Loucy (cell line): ENCODE data around the gene MBD2.

ENCODE experiments used
- H2AFZ ChIP-seq: fragments of 200-600 bp; sonication (generic); 2 replicates; pipeline ENCODE4 v1.6.0; 2016; ENCODE audit warnings: antibody characterized with exemption, mild to moderate bottlenecking, low read length, moderate library complexity
- H3F3A ChIP-seq: fragments of 200-600 bp; 2 replicates; pipeline ENCODE4 v1.6.0; 2016; ENCODE audit warnings: antibody characterized with exemption, low read depth, mild to moderate bottlenecking
- H3K27me3 ChIP-seq: fragments of 200-600 bp; sonication (generic); 2 replicates; pipeline ENCODE4 v1.6.1; 2014; ENCODE audit warnings: low read length, mild to moderate bottlenecking; ENCODE audit not compliant: insufficient read depth, poor library complexity, severe bottlenecking
- H3K36me3 ChIP-seq: fragments of 200-600 bp; sonication (generic); 2 replicates; pipeline ENCODE4 v1.6.1; 2016; ENCODE audit warnings: low read length; ENCODE audit not compliant: insufficient read depth
- H3K4me1 ChIP-seq: fragments of 200-600 bp; sonication (generic); 2 replicates; pipeline ENCODE4 v1.5.1; 2014; ENCODE audit warnings: low read length, mild to moderate bottlenecking; ENCODE audit not compliant: insufficient read depth, poor library complexity, severe bottlenecking
- H3K4me2 ChIP-seq: fragments of 200-600 bp; sonication (generic); 2 replicates; pipeline ENCODE4 v1.6.0; 2014; ENCODE audit warnings: antibody characterized with exemption, low read length, low read depth, mild to moderate bottlenecking; ENCODE audit not compliant: poor library complexity, severe bottlenecking
- H3K4me3 ChIP-seq: fragments of 200-600 bp; sonication (generic); 2 replicates; pipeline ENCODE4 v1.5.1; 2014; ENCODE audit warnings: low read length, mild to moderate bottlenecking, mixed read lengths; ENCODE audit not compliant: poor library complexity, severe bottlenecking
- H3K79me2 ChIP-seq: fragments of 200-600 bp; sonication (generic); 2 replicates; pipeline ENCODE4 v1.6.1; 2014; ENCODE audit warnings: low read length; ENCODE audit not compliant: insufficient read depth
- H3K9ac ChIP-seq: fragments of 200-600 bp; sonication (generic); 2 replicates; pipeline ENCODE4 v1.6.0; 2014; ENCODE audit warnings: mild to moderate bottlenecking, low read depth, low read length, moderate library complexity; ENCODE audit not compliant: poor library complexity, severe bottlenecking
- H3K9me2 ChIP-seq: fragments of 200-600 bp; sonication (generic); replicated peaks from 2 replicates; pipeline ENCODE4 v1.6.1; 2016; ENCODE audit warnings: low read depth, low read length, mixed read lengths
- H3K9me3 ChIP-seq: fragments of 200-600 bp; sonication (generic); 2 replicates; pipeline ENCODE4 v1.6.1; 2014; ENCODE audit warnings: mild to moderate bottlenecking, antibody characterized with exemption, low read length, low read depth; ENCODE audit not compliant: insufficient read depth
- H4K20me1 ChIP-seq: fragments of 200-600 bp; sonication (generic); 2 replicates; pipeline ENCODE4 v1.6.0; 2014; ENCODE audit warnings: antibody characterized with exemption, low read length, mild to moderate bottlenecking; ENCODE audit not compliant: insufficient read depth, poor library complexity, severe bottlenecking
- CTCF ChIP-seq: fragments of 200-600 bp; sonication (generic); conservative IDR thresholded peaks from 2 replicates; pipeline ENCODE4 v1.5.1; 2014; ENCODE audit warnings: mild to moderate bottlenecking, antibody characterized with exemption, low read length
- EZH2phosphoT487 ChIP-seq: fragments of 200-600 bp; IDR thresholded peaks from 2 replicates; pipeline ENCODE4 v1.6.1; 2018; ENCODE audit warnings: antibody characterized with exemption, mild to moderate bottlenecking, moderate library complexity, borderline replicate concordance

The MBD2 gene

GRCh38 chr18:54240629-54241107, 16.2 kb upstream of the MBD2 start:
- TF ChIP-seq EZH2phosphoT487: no peak
- no peak for TF ChIP-seq CTCF
- H3K9ac ChIP-seq: no peak overlapping the region

GRCh38 chr18:54239601-54240000, 15.1 kb upstream of the MBD2 start:
- Histone ChIP-seq H3K27me3 (no peaks in the 10 kb centered on the region), H3K9me2 (no peaks in the 10 kb centered on the region), H3K4me2 (no peak overlapping the region), H2AFZ (no peak overlapping the region), H3K4me1 (no peaks in the 10 kb centered on the region), H3F3A (no peaks in the 10 kb centered on the region), H3K9ac (no peak overlapping the region), H4K20me1 (no peaks in the 10 kb centered on the region), H3K79me2 (no peaks in the 10 kb centered on the region), H3K9me3 (no peaks in the 10 kb centered on the region), H3K36me3 (no peaks in the 10 kb centered on the region), H3K4me3 (no peak overlapping the region)
- TF ChIP-seq CTCF (no peak), EZH2phosphoT487 (no peak)

More at GRCh38 chr18:54240629-54241107, 16.2 kb upstream of the MBD2 start:
- Histone ChIP-seq H3K9me3 (no peaks in the 10 kb centered on the region), H3K36me3 (no peaks in the 10 kb centered on the region), H3F3A (no peaks in the 10 kb centered on the region), H3K4me3 (no peak overlapping the region), H3K79me2 (no peaks in the 10 kb centered on the region), H3K4me1 (no peaks in the 10 kb centered on the region), H3K9me2 (no peaks in the 10 kb centered on the region), H3K27me3 (no peaks in the 10 kb centered on the region), H3K4me2 (no peak overlapping the region), H4K20me1 (no peaks in the 10 kb centered on the region), H2AFZ (no peak overlapping the region)

GRCh38 chr18:54239091-54239490, 14.6 kb upstream of the MBD2 start:
- H3K27me3 ChIP-seq: no peaks in the 10 kb centered on the region
- no peaks in the 10 kb centered on the region for H3K4me1 ChIP-seq
- no peak overlapping the region for H3K4me2 ChIP-seq
- TF ChIP-seq EZH2phosphoT487 (no peak), CTCF (no peak)
- H3K9me3 ChIP-seq: no peaks in the 10 kb centered on the region
- H3K36me3 ChIP-seq: no peaks in the 10 kb centered on the region
- H2AFZ ChIP-seq: no peak overlapping the region
- H3K9ac ChIP-seq: no peak overlapping the region
- H4K20me1 ChIP-seq: no peaks in the 10 kb centered on the region
- no peaks in the 10 kb centered on the region for H3F3A ChIP-seq
- no peak overlapping the region for H3K4me3 ChIP-seq
- H3K9me2 ChIP-seq: no peaks in the 10 kb centered on the region
- H3K79me2 ChIP-seq: no peaks in the 10 kb centered on the region
